ENCODE results near the gene USO1.

DNA sequence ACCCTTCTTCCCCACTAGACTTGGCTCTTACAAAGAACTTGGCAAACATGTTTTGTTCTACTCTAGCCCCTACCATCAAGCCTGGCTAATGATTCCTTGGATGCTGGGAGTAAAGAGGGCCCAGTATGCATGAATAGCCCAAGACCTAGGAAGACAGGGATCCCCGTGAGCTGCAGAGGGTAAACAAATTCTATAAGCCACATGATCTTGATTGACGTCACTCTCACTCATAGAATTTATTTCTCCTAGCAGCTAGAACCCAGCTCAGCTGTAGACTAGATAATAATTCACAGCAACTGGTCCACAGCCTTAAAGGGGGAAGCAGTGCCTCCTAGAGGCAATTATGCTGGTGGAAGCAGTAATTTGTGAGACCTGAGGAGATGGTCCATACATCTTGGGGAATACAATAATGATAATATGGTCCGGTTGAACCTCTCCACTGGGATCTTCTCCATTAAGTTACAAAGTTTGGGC, 16.1 kb upstream of the USO1 start:
- TF ChIP-seq, protein P1, sequence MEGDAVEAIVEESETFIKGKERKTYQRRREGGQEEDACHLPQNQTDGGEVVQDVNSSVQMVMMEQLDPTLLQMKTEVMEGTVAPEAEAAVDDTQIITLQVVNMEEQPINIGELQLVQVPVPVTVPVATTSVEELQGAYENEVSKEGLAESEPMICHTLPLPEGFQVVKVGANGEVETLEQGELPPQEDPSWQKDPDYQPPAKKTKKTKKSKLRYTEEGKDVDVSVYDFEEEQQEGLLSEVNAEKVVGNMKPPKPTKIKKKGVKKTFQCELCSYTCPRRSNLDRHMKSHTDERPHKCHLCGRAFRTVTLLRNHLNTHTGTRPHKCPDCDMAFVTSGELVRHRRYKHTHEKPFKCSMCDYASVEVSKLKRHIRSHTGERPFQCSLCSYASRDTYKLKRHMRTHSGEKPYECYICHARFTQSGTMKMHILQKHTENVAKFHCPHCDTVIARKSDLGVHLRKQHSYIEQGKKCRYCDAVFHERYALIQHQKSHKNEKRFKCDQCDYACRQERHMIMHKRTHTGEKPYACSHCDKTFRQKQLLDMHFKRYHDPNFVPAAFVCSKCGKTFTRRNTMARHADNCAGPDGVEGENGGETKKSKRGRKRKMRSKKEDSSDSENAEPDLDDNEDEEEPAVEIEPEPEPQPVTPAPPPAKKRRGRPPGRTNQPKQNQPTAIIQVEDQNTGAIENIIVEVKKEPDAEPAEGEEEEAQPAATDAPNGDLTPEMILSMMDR (conservative IDR thresholded peaks at IDR 0.05), result peak; percentile 26
- no peak for TF ChIP-seq ZFX (IDR thresholded peaks at IDR 0.05)
